Smooth muscle cell (in vitro differentiated cells): Measurements from ENCODE around the gene RBM17. TPM values are rescaled to one million over a fixed set of nuclear protein-coding genes. Genes with fewer than 3 reads are reported as not detected.

Source experiments
- DNase-seq: peaks from one replicate; lab custom pipeline; 2025; ENCODE audit not compliant: unreplicated experiment; lab: John Stamatoyannopoulos, UW
- H2AFZ ChIP-seq: fragments of 200-600 bp; sonication (generic); 2 replicates; pipeline ENCODE4 v1.6.0; 2016; ENCODE audit warnings: antibody characterized with exemption, low read depth, mild to moderate bottlenecking
- H3F3A ChIP-seq: fragments of 200-600 bp; sonication (generic); 2 replicates; pipeline ENCODE4 v1.6.0; 2017; ENCODE audit warnings: antibody characterized with exemption, low read depth
- H3K27ac ChIP-seq: fragments of 200-600 bp; sonication (generic); 2 replicates; pipeline ENCODE4 v1.5.1; 2016; ENCODE audit warnings: low read depth, mild to moderate bottlenecking
- H3K27me3 ChIP-seq: fragments of 200-600 bp; sonication (generic); 2 replicates; pipeline ENCODE4 v1.6.1; 2016; ENCODE audit warnings: low read depth, mild to moderate bottlenecking
- H3K36me3 ChIP-seq: fragments of 200-600 bp; sonication (generic); 2 replicates; pipeline ENCODE4 v1.5.1; 2016; ENCODE audit warnings: low read depth
- H3K4me1 ChIP-seq: fragments of 200-600 bp; sonication (generic); 2 replicates; pipeline ENCODE4 v1.5.1; 2016; ENCODE audit warnings: low read depth
- H3K4me2 ChIP-seq: fragments of 200-600 bp; sonication (generic); 2 replicates; pipeline ENCODE4 v1.6.0; 2016; ENCODE audit warnings: mild to moderate bottlenecking
- H3K4me3 ChIP-seq: fragments of 200-600 bp; sonication (generic); 2 replicates; pipeline ENCODE4 v1.5.1; 2016; ENCODE audit warnings: mild to moderate bottlenecking
- H3K79me2 ChIP-seq: fragments of 200-600 bp; sonication (generic); 2 replicates; pipeline ENCODE4 v1.6.0; 2016; ENCODE audit warnings: low read depth, mild to moderate bottlenecking
- H3K9ac ChIP-seq: fragments of 200-600 bp; sonication (generic); 2 replicates; pipeline ENCODE4 v1.6.0; 2016; ENCODE audit warnings: low read depth
- H3K9me3 ChIP-seq: fragments of 200-600 bp; sonication (generic); replicated peaks from 2 replicates; pipeline ENCODE4 v1.5.1; 2016; ENCODE audit warnings: low read depth
- H4K20me1 ChIP-seq: fragments of 200-600 bp; sonication (generic); 2 replicates; pipeline ENCODE4 v1.6.0; 2016; ENCODE audit warnings: low read depth
- CTCF ChIP-seq: fragments of 200-600 bp; sonication (generic); IDR thresholded peaks from 2 replicates; pipeline ENCODE4 v1.5.1; 2017; ENCODE audit warnings: borderline replicate concordance, mild to moderate bottlenecking, antibody characterized with exemption; ENCODE audit not compliant: insufficient read depth, poor library complexity, severe bottlenecking
- WGBS: methylation state at CpG from one replicate; pipeline ENCODE4 v1.1.7; 2016; ENCODE audit warnings: low lambda C conversion rate; 5-methylcytosine and 5-hydroxymethylcytosine counted together
- polyA plus RNA-seq: library from polyadenylated mRNA; unstranded; fragments of >200 nt; fragmentation: Nextera tagmentation; extraction: Ambion mirVana; gene quantifications from 2 replicates; pipeline ENCODE4 v1.2.1, GENCODE V29; 2016
- total RNA-seq: library from RNA; depleted of rRNA; stranded (reverse); fragments of >200 nt; gene quantifications from 2 replicates; pipeline ENCODE4 v1.2.3, GENCODE V29; 2014

Gene RBM17
- total and polyA plus RNA-seq, 2 experiments from 2014 or later = 20.0 to 68.3 TPM

GRCh38 chr10:6083523-6084475, 5.0 kb upstream of the RBM17 start:
- Histone ChIP-seq H3K36me3 (no peaks in the 10 kb centered on the region), H4K20me1 (no peaks in the 10 kb centered on the region), H3K79me2 (no peaks in the 10 kb centered on the region), H3K4me2 (peak overlapping the region; percentile 61), H3K4me3 (no peak overlapping the region), H3K9ac (no peak overlapping the region), H2AFZ (peak overlapping the region; percentile 70), H3K9me3 (no peaks in the 10 kb centered on the region), H3K27me3 (no peaks in the 10 kb centered on the region), H3K4me1 (peaks cover 8% of the 10 kb centered on the region), H3F3A (no peaks in the 10 kb centered on the region), H3K27ac (no peak overlapping the region)
- no peak for TF ChIP-seq CTCF
- DNase-seq = no peak
- 37% methylated on average over 17 of the region's 17 CpGs for WGBS

- H3K27me3 ChIP-seq = no peaks in the 10 kb centered on the region
- no peaks in the 10 kb centered on the region for H3K9me3 ChIP-seq
- H2AFZ ChIP-seq = peak overlapping the region; percentile 54
- H3K4me3 ChIP-seq = no peak overlapping the region
- H3K36me3 ChIP-seq = no peaks in the 10 kb centered on the region
- DNase-seq = peak; percentile 45
- TF ChIP-seq CTCF = peak; percentile 74
- H3K4me2 ChIP-seq = peak overlapping the region; percentile 56
- 26% methylated on average over 19 of the region's 19 CpGs for WGBS
- H3K9ac ChIP-seq = no peak overlapping the region
- peaks cover 12% of the 10 kb centered on the region for H3K4me1 ChIP-seq
- H3K79me2 ChIP-seq = peaks cover 27% of the 10 kb centered on the region
- no peaks in the 10 kb centered on the region for H3F3A ChIP-seq
- no peak overlapping the region for H3K27ac ChIP-seq
- H4K20me1 ChIP-seq = peaks cover 23% of the 10 kb centered on the region
These were observed 2.2 kb upstream of the RBM17 start for GRCh38 chr10:6086375-6087233.

DNA sequence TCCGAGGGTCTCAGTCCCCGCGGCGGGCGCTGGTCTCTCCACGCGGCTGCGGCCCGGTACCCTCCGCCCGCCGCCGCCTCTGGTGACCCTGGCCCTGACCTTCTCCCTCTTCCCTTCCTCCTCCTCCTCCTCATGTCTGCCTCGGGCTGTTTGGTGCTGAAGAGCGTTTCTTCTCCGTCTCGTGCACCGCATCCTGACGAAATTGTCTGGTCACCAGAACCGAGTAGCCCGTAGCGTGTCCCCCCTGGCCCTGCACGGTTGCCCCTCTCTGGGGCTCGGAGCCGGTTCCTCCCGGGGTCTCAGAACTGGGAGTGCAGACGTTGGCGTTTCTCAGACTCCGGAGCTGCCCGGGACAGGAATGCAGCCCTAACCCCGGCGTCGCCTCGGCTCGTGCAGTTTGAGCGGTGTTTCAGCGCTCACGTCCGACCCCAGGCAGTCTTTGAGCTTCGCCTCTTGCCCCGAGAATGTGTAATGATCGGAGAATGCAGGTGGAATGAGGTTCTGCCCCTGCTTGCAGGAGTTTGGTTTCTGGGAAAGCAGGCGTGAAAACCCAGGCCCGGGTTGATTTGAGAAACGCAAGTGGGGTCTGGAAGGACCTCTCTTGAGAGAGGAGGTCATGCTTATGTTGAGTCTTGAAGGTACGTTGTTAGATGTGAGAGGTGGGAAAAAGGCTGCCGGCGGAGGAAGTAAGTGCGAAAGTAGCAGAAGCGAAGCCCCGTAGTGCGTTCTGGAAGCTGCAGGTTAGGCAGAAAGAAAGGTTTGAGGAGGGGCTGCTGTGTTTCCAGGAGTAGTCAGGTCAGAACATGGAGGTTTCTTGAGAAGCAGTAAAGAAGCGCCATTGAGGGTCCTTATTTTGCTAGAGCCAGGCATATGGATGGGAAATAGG, 743 bp downstream of the RBM17 start:
- Histone ChIP-seq H3K36me3 (no peaks in the 10 kb centered on the region), H3K4me2 (peak overlapping the region; percentile 98), H3F3A (no peaks in the 10 kb centered on the region), H3K4me1 (peaks cover 4% of the 10 kb centered on the region), H3K27me3 (no peaks in the 10 kb centered on the region), H3K9me3 (no peaks in the 10 kb centered on the region), H2AFZ (no peak overlapping the region), H3K27ac (peak overlapping the region; percentile 65), H4K20me1 (peaks cover 52% of the 10 kb centered on the region), H3K79me2 (peaks cover 56% of the 10 kb centered on the region), H3K9ac (peak overlapping the region; percentile 89), H3K4me3 (peak overlapping the region; percentile 97)
- no peak for TF ChIP-seq CTCF
- no peak for DNase-seq
- 2% methylated on average over 42 of the region's 53 CpGs for WGBS
